HEK293 (cell line): ENCODE measurements around the gene OR4E1.

Source experiments
- CTCF ChIA-PET: fragments of 350-600 bp; formaldehyde crosslinking; extraction: SDS; loops from one replicate; lab custom pipeline; 2021; ENCODE audit warnings: antibody characterized with exemption; lab: Yijun Ruan, JAX
- POLR2A ChIA-PET: fragments of 300-600 bp; formaldehyde crosslinking; extraction: SDS; loops from one replicate; lab custom pipeline; 2020; ENCODE audit warnings: antibody characterized with exemption, inconsistent platforms; lab: Yijun Ruan, JAX
- H3K27ac ChIP-seq: fragments of 200-500 bp; sonication (Bioruptor generic); 2 replicates; pipeline ENCODE4 v1.5.1; 2014; ENCODE audit warnings: low read depth, low read length, control low read depth, inconsistent platforms; ENCODE audit errors: extremely low read depth
- H3K36me3 ChIP-seq, 2 experiments: fragments of 200-500 bp in 1 of 2; sonication (Bioruptor generic) in 1 of 2; 1 replicate in 1 of 2; 2 replicates in 1 of 2; pipeline ENCODE4 v1.5.1; 2014 to 2017; ENCODE audit warnings: inconsistent platforms in 2 of 2, low read length in 2 of 2; ENCODE audit not compliant: control insufficient read depth in 2 of 2, insufficient read depth in 1 of 2
- H3K4me1 ChIP-seq: fragments of 200-500 bp; sonication (Bioruptor generic); 2 replicates; pipeline ENCODE4 v1.5.1; 2014; ENCODE audit warnings: mild to moderate bottlenecking, low read length, inconsistent platforms; ENCODE audit not compliant: control insufficient read depth, insufficient read depth
- H3K4me3 ChIP-seq: 2 replicates; pipeline ENCODE4 v1.5.1; 2011; ENCODE audit warnings: low read depth, mild to moderate bottlenecking, control low read depth, low read length, moderate library complexity
- H3K9me3 ChIP-seq: fragments of 200-500 bp; sonication (Bioruptor generic); 2 replicates; pipeline ENCODE4 v1.5.1; 2014; ENCODE audit warnings: low read depth, low read length, inconsistent platforms; ENCODE audit not compliant: control insufficient read depth, insufficient read depth
- GLIS2 ChIP-seq: fragments of 450-650 bp; formaldehyde crosslinking; IDR thresholded peaks from 2 replicates; pipeline ENCODE4 v1.5.1; 2016; ENCODE audit warnings: missing biosample characterization, missing genetic modification characterization
- INSM2 ChIP-seq: fragments of 450-650 bp; formaldehyde crosslinking; IDR thresholded peaks from 2 replicates; pipeline ENCODE4 v1.5.1; 2016; ENCODE audit warnings: missing biosample characterization, missing genetic modification characterization
- KLF17 ChIP-seq: fragments of 450-650 bp; formaldehyde crosslinking; IDR thresholded peaks from 2 replicates; pipeline ENCODE4 v1.5.1; 2016; ENCODE audit warnings: missing biosample characterization, missing genetic modification characterization
- OVOL3 ChIP-seq: fragments of 450-650 bp; formaldehyde crosslinking; IDR thresholded peaks from 2 replicates; pipeline ENCODE4 v1.5.1; 2016; ENCODE audit warnings: missing biosample characterization, missing genetic modification characterization
- PATZ1 ChIP-seq: fragments of 450-650 bp; formaldehyde crosslinking; IDR thresholded peaks from 2 replicates; pipeline ENCODE4 v1.5.1; 2016; ENCODE audit warnings: missing biosample characterization, missing genetic modification characterization
- PRDM4 ChIP-seq: fragments of 450-650 bp; formaldehyde crosslinking; IDR thresholded peaks from 2 replicates; pipeline ENCODE4 v1.5.1; 2017; ENCODE audit warnings: missing biosample characterization, missing genetic modification characterization
- SALL2 ChIP-seq: fragments of 450-650 bp; formaldehyde crosslinking; IDR thresholded peaks from 2 replicates; pipeline ENCODE4 v1.5.0; 2017; ENCODE audit warnings: missing biosample characterization, mild to moderate bottlenecking, missing genetic modification characterization, borderline replicate concordance
- ZBTB6 ChIP-seq: fragments of 450-650 bp; formaldehyde crosslinking; IDR thresholded peaks from 2 replicates; pipeline ENCODE4 v1.5.1; 2017; ENCODE audit warnings: missing biosample characterization, missing genetic modification characterization
- ZBTB8A ChIP-seq: fragments of 450-650 bp; formaldehyde crosslinking; IDR thresholded peaks from 2 replicates; pipeline ENCODE4 v1.5.1; 2016; ENCODE audit warnings: missing biosample characterization, missing genetic modification characterization
- ZNF114 ChIP-seq: fragments of 450-650 bp; formaldehyde crosslinking; IDR thresholded peaks from 2 replicates; pipeline ENCODE4 v1.5.0; 2017; ENCODE audit warnings: missing biosample characterization, missing genetic modification characterization
- ZNF223 ChIP-seq: fragments of 450-650 bp; formaldehyde crosslinking; IDR thresholded peaks from 2 replicates; pipeline ENCODE4 v1.5.1; 2016; ENCODE audit warnings: missing biosample characterization, missing genetic modification characterization
- ZNF433 ChIP-seq: fragments of 450-650 bp; formaldehyde crosslinking; IDR thresholded peaks from 2 replicates; pipeline ENCODE4 v1.5.1; 2016; ENCODE audit warnings: missing biosample characterization, missing genetic modification characterization, low read depth
- ZNF549 ChIP-seq: fragments of 450-650 bp; IDR thresholded peaks from 2 replicates; pipeline ENCODE4 v1.5.1; 2018; ENCODE audit warnings: missing biosample characterization, missing genetic modification characterization, mild to moderate bottlenecking, inconsistent platforms, moderate library complexity
- ZNF571 ChIP-seq: fragments of 450-650 bp; formaldehyde crosslinking; IDR thresholded peaks from 2 replicates; pipeline ENCODE4 v1.5.0; 2017; ENCODE audit warnings: missing biosample characterization, missing genetic modification characterization
- ZNF580 ChIP-seq: fragments of 450-650 bp; formaldehyde crosslinking; IDR thresholded peaks from 2 replicates; pipeline ENCODE4 v1.5.1; 2016; ENCODE audit warnings: missing biosample characterization, missing genetic modification characterization
- ZNF596 ChIP-seq: fragments of 450-650 bp; IDR thresholded peaks from 2 replicates; pipeline ENCODE4 v1.5.0; 2018; ENCODE audit warnings: missing biosample characterization, mild to moderate bottlenecking, missing genetic modification characterization, moderate library complexity
- ZNF610 ChIP-seq: fragments of 450-650 bp; formaldehyde crosslinking; IDR thresholded peaks from 2 replicates; pipeline ENCODE4 v1.5.1; 2016; ENCODE audit warnings: missing biosample characterization, missing genetic modification characterization, borderline replicate concordance
- ZNF791 ChIP-seq: fragments of 450-650 bp; formaldehyde crosslinking; IDR thresholded peaks from 2 replicates; pipeline ENCODE4 v1.5.1; 2016; ENCODE audit warnings: missing biosample characterization, missing genetic modification characterization
- ZNF830 ChIP-seq: fragments of 450-650 bp; IDR thresholded peaks from 2 replicates; pipeline ENCODE4 v1.5.0; 2018; ENCODE audit warnings: missing biosample characterization, missing genetic modification characterization, low read depth, mild to moderate bottlenecking, moderate library complexity
- ZNF843 ChIP-seq: fragments of 450-650 bp; formaldehyde crosslinking; IDR thresholded peaks from 2 replicates; pipeline ENCODE4 v1.5.1; 2016; ENCODE audit warnings: missing biosample characterization, missing genetic modification characterization

Gene OR4E1

GRCh38 chr14:21652209-21652808, 21.3 kb downstream of the OR4E1 start:
- Histone ChIP-seq H3K36me3 (no peaks in the 10 kb centered on the region), H3K27ac (no peak overlapping the region), H3K9me3 (no peaks in the 10 kb centered on the region), H3K4me1 (no peaks in the 10 kb centered on the region), H3K4me3 (no peak overlapping the region)
- CTCF ChIA-PET: interaction anchor here (0.6 kb wide), 2 partner anchors 537 to 673 kb away, joined by 3 read pairs; no protein-coding TSS in a partner anchor
- POLR2A ChIA-PET: no interaction called here
- TF ChIP-seq ZNF223: no peak
- TF ChIP-seq ZNF830 (tag by site-specific recombination): no peak
- TF ChIP-seq ZNF843 (tag by site-specific recombination): no peak
- TF ChIP-seq INSM2: no peak
- TF ChIP-seq PATZ1 (tag by site-specific recombination): no peak
- no peak for TF ChIP-seq ZNF791 (tag by site-specific recombination)
- no peak for TF ChIP-seq ZNF610 (tag by site-specific recombination)
- TF ChIP-seq ZNF549 (tag by site-specific recombination): no peak
- TF ChIP-seq OVOL3 (tag by site-specific recombination): no peak
- no peak for TF ChIP-seq ZNF433 (tag by site-specific recombination)
- no peak for TF ChIP-seq ZNF114 (tag by site-specific recombination)
- TF ChIP-seq ZBTB8A: no peak
- TF ChIP-seq KLF17 (tag by site-specific recombination): no peak
- no peak for TF ChIP-seq SALL2 (tag by site-specific recombination)
- TF ChIP-seq ZBTB6 (tag by site-specific recombination): no peak
- TF ChIP-seq GLIS2: no peak

GRCh38 chr14:21647380-21647779, 26.2 kb downstream of the OR4E1 start:
- Histone ChIP-seq H3K36me3 (no peaks in the 10 kb centered on the region), H3K4me3 (no peak overlapping the region), H3K4me1 (no peaks in the 10 kb centered on the region), H3K27ac (no peak overlapping the region), H3K9me3 (no peaks in the 10 kb centered on the region)
- no peak for TF ChIP-seq ZNF571 (tag by site-specific recombination)
- peak; percentile 89 for TF ChIP-seq ZNF596 (tag by site-specific recombination)
- no peak for TF ChIP-seq PRDM4
- 0 out of 2 replicates have a peak, but pooled peaks have one; percentile 23 for TF ChIP-seq ZNF580 (tag by site-specific recombination)
- POLR2A ChIA-PET: no interaction called here
- CTCF ChIA-PET: interaction anchor here (0.9 to 1.1 kb wide), 2 partner anchors 63 to 76 kb away, joined by 3 to 6 read pairs; no protein-coding TSS in a partner anchor
